Stromal cell of bone marrow (primary cell): ENCODE data around the gene RIPK4.
"Not testable (repeated sequence)": the region's sequence is repeated elsewhere in the genome, so short reads cannot be mapped to it uniquely, and the experiment has no call there.

Experiments used
- DNase-seq: peaks from one replicate; pipeline ENCODE4 v3.0.0-alpha.2; 2012; ENCODE audit warnings: low read depth

Gene RIPK4

DNA sequence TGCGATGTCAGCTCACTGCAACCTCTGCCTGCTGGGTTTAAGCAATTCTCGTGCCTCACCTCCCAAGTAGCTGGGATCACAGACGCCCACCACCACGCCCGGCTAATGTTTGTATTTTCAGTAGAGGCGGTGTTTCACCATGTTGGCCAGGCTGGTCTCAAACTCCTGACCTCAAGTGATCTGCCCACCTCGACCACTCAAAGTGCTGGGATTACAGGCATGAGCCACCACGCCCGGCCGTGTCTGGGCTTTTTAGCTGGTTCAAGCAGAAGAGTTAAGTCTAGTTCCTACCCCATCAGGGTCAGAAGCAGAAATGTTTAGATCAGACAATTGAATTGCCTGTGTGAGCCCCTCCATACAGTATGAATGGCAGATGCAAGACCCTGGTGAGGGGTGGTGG is 27.7 kb upstream of the RIPK4 start:
- DNase-seq: no peak

- no peak for DNase-seq
These were observed 25.9 kb upstream of the RIPK4 start for GRCh38 chr21:41792711-41793110.

- DNase-seq: peak; percentile 58
These were observed 19.7 kb upstream of the RIPK4 start for GRCh38 chr21:41786509-41786987.

GRCh38 chr21:41785262-41785661 is 18.4 kb upstream of the RIPK4 start:
- not testable (repeated sequence) for DNase-seq

DNA sequence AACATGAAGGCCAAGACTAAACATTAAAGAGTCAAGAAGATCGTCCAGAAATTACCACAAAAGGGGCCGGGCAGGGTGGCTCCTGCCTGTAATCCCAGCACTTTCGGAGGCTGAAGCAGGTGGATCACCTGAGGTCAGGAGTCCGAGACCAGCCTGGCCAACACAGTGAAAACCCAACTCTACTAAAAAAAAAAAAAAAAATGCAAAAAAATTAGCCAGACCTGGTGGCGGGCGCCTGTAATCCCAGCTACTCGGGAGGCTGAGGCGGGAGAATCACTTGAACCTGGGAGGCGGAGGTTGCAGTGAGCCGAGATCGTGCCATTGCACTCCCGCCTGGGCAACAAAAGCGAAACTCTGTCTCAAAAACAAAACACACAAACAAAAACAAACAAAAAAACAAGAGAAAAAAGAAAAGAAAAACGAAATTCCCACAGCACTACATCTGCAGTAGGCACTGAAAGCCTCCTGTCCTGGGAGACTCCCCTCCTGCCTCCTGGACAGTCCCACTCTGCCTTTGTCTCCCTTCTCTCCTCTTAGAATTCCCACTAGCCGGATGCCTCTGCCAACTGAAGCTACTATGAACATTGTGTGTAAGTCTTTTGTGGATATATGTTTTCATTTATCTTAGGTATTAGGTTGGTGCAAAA is 17.7 kb upstream of the RIPK4 start:
- no peak for DNase-seq

DNA sequence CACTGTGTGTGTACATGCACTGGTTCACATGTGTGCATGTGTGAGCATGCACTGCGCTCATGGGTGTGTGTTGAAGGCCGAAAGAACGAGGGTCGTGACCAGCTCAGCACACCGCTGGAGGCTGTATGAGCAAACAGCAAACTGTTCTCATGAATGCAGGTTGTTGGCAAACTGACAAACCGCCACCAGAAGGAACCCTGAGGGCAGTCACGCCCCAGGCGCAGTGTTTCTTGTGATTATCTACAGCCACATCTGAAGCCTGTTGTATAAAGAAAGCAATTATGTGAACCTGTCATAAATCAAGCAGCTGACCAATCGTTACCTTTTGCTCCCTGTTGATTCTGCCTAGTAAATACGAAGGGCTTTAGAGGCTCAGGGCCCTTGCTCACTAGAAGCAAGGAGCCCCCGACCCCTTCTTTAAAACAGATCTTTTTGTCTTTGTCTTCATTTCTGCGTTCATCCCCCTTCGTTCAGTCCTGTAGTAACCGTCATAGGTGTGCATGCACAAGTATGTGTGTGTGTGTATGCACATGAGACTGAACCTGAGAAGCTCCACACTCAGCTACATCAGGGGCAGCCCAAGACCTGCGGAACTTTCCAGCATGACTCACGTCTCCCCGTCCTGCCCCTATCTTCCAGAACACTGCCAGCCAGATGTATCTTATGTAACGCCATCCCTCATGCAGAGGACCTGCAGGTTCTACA is 16.8 kb upstream of the RIPK4 start:
- no peak for DNase-seq

DNA sequence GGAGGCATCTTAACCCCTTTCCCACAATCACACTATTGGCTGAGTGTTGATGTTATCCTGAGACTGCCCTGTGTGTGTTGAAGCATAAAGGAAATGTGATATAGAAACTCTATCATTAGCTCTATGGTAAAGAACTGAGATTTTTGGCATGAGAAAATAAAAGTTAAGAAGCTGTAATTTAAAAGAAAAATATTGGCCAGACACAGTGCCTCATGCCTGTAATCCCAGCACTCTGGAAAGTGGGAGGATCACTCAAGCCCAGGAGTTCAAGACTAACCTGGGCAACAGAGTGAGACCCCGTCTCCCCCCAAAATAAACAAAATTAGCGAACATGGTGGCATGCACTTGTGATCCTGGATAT is 14.2 kb upstream of the RIPK4 start:
- DNase-seq: no peak

DNA sequence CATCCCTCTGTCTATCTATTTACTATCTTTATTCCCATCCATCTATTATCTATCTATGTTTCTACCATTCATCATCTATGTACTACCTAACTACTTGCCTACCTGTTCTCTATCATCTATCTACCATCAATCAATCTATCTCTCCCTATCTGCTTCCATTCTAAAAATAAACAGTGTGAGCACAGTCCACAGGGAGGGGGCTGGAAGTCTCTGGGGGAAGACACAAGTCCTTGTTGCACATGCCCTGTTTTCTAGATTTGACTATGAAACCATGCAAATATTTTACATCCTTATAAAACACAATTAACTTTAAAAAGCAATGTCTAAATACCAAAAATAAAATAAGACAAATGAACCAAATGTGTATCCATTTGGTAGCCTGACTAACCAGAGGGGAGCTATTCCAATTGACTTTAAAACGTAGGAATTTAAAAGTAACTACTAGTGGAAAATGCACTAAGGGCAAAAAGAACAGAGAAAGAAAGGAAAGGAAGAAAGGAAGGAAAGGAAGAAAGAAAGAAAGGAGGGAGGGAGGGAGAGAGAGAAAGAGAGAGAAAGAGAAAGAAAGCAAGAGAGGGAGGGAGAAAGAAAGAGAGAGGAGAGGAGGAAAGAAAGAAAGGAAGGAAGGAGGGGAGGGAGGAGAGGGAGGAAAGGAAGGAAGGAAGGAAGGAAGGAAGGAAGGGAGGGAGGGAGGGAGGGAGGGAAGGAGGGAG is 13.6 kb upstream of the RIPK4 start:
- DNase-seq: no peak

DNA sequence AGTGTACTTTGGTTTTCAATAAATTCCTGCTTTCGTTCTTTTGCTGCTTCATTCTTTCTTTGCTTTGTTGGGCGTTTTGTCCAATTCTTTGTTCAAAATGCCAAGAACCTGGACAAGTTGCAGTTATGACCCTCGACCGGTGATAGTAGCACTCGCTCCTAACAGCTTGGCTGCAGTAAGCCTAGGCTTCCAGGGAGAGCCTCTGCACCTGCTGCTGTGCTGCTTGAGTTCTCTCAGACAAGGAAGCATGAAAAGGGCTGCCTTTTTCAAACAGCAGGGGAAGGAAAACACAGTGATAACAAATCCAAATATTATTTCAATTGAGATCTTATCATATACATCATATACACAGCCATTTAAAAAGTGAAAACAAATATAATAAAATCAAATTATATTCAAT is 12.8 kb upstream of the RIPK4 start:
- no peak for DNase-seq

- DNase-seq: no peak
These were observed 12.2 kb upstream of the RIPK4 start for GRCh38 chr21:41778930-41779600.

DNA sequence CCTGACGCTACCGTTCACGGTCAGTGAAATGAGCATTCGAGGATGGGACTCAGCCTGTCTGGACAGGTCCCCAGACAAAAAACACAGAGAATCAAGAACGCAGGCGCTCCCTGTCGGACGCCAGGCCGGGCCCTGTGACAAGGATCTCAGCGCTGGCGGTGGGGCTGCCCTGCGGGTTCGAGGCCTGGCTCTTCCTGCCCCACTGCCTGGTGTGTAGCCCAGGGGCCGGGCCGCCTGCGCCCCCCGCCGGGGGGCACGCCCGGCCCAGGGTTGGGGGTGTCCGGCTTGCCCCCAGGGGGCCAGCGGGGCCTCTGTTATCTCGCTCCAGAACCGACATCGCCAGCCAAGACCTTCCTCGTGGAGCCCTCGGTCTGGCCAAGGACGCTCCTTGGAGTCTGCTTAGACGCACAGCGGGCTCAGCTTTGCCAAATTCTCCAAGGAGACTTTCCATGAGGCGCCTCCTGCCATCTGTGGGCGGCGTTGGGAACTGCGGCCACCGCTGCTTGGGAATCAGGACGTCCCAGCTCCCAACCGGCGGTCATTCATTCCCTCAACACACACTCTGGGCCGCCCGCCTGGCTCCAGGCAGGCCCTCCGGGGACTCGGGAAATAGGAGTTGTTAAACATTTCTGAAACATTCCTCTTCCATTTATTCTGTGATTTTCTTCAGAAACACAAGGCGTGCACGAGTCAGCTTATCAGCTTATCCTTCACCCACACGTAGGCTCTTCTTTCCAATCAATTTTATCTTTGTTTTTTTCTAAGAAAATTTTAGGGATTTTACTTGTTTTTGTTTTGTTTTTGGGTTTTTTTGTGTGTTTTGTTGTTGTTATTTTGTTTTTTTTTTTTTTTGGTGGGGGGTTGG is 11.3 kb upstream of the RIPK4 start:
- peak; percentile 79 for DNase-seq

DNA sequence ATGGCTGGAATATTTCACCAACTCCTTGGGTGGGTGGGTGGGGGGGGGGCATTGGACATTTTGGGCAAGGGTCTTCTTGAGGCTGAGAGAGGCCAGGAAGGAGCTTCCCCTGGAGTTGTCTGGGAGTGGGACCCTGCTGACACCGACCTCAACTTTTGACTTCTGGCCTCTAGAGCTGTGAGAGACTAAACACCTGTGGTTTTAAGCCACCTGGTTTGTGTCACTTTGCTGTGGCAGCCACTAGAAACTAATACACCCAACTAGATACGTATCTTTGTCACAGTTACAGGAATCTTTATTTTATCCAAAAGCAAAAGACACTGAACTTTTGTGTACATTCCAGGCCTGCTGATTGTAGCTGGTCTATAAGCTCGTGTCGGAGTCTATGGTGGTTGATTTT is 9.9 kb upstream of the RIPK4 start:
- DNase-seq: no peak

DNA sequence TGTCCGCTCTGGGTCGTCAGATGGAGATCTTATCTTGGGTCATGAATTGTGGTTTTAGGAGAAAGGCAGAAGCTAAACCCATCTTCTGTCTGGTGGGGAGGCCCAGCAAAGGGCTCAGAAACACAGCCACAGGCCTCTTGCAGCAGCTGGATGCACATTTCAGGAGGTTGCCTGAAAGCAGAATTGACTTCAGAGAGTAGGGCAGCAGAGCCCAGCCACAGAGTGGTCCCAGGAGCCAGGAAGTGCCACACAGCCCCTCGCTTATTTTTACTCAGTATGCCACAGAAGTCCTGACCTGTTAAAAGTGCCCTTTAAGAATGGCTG is 8.3 kb upstream of the RIPK4 start:
- DNase-seq: no peak

- no peak for DNase-seq
These were observed 7.8 kb upstream of the RIPK4 start for GRCh38 chr21:41774467-41775148.

DNA sequence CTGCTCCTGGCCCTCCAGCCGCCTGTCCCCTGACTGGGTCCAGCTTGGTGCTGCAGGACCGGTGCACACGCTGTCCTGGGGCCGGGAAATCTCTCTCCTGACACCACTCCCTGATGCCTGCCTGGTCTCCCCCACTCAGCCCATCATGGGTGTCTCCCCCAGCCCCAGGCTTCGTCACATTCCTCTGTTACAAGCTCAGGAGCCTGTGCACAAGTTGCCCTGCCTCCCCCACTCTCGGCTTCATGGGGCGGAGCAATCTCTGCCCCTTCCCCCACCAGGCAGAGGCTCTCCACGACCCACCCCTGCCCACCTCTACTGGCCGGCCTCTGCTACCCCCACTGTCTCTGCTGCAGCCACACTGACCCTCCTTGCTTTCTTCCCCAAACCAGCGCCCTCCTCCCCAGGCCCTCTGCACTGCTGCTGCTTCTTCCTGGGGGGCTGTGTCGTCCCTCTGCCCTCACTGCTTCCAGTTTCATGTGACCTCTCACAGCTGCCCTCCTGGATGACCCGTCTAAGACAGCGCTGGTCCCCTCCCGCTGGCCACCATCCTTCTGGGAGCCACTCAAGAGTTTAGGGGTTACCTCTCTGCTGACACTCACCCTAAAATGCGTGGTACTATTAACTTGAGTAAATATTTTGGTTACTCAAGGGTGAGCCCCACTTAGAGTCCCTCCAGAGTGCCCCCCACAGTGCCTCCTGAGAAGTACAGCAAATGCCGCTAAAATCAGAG is 5.7 kb upstream of the RIPK4 start:
- DNase-seq: no peak

DNA sequence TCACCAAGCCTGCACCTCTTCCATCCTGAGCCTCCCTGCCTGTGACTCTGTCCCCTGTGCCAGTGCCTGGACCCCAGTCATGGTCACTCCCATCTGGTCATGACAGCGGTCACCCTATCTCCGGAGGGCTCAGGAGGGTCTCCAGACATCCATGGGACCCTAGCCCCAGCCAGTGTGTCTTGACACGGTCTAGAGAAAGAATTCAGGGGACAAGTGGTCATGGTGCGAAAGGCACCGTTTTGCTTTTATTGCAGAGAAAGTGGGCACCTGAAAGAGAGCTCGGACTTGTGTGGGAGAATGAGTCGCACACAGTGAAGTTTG is 4.7 kb upstream of the RIPK4 start:
- DNase-seq: no peak

GRCh38 chr21:41770901-41771624 is 4.2 kb upstream of the RIPK4 start:
- DNase-seq: no peak

DNA sequence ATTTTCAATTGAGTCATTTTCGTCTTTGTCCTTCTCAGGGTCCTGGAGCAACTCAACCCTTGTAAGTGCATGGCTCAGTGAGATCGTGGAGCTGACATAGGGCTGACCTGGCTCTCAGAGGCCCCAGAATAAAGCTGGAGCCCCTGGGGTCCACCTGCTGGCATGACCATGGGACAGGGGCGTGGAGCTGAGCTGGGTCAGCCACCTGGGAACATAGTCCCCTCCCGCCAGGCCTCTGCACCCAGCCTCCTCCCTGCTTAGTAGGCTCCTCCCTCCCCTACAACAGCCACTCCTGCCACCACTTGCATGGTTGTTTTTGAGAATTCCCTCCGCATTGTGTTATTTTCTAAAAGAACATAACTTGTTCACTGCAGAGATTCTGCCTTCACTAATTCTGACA is 3.1 kb upstream of the RIPK4 start:
- DNase-seq: no peak

- DNase-seq: no peak
These were observed 2.7 kb upstream of the RIPK4 start for GRCh38 chr21:41769521-41769920.

- DNase-seq: no peak
These were observed 2.3 kb upstream of the RIPK4 start for GRCh38 chr21:41769111-41769510.
